Peyer's patch (tissue), 4 donors: Measurements from ENCODE around the gene PLA2G4E. TPM values are rescaled to one million over a fixed set of nuclear protein-coding genes. Genes with fewer than 3 reads are reported as not detected.

Experiments
- DNase-seq, 3 donors: peaks; one replicate each; pipeline ENCODE4 v3.0.0-alpha.2; 2017 to 2019
- H3K27ac ChIP-seq, 4 donors: fragments of 200-600 bp; sonication (generic); one replicate each; pipeline ENCODE4 v1.5.1; 2016 to 2019
- H3K27me3 ChIP-seq, 2 donors: fragments of 200-600 bp; sonication (generic); one replicate each; pipeline ENCODE4 v1.5.1; 2019
- H3K36me3 ChIP-seq, 3 donors: fragments of 200-600 bp; sonication (generic); one replicate each; pipeline ENCODE4 v1.5.1; 2016 to 2019
- H3K4me1 ChIP-seq, 4 donors: fragments of 200-600 bp; sonication (generic); one replicate each; pipeline ENCODE4 v1.5.1; 2016 to 2019
- H3K4me3 ChIP-seq, 4 donors: fragments of 200-600 bp; sonication (generic); 1 replicate in 3 of 4; 2 replicates in 1 of 4; pipeline ENCODE4 v1.5.1; 2016 to 2019; ENCODE audit warnings: mild to moderate bottlenecking in 1 of 4
- H3K9me3 ChIP-seq, 4 donors: fragments of 200-600 bp; sonication (generic); one replicate each; pipeline ENCODE4 v1.5.1; 2016 to 2019; ENCODE audit warnings: mild to moderate bottlenecking in 1 of 4
- CTCF ChIP-seq, 6 experiments: fragments of 450-650 bp in 4 of 6; fragments of 200-600 bp in 2 of 6; sonication (generic) in 1 of 6; IDR thresholded peaks; one replicate each; pipeline ENCODE4 v1.5.1; 2017 to 2019; ENCODE audit warnings: antibody characterized with exemption in 6 of 6, mild to moderate bottlenecking in 3 of 6, moderate library complexity in 1 of 6
- POLR2A ChIP-seq, 2 donors: fragments of 450-650 bp; IDR thresholded peaks; one replicate each; pipeline ENCODE4 v1.5.1; 2017; ENCODE audit warnings: antibody characterized with exemption in 2 of 2, mild to moderate bottlenecking in 2 of 2, moderate library complexity in 2 of 2
- total RNA-seq, 4 donors: library from RNA; depleted of rRNA; stranded (reverse); fragments of >200 nt; gene quantifications; one replicate each; pipeline ENCODE4 v1.1.0, GENCODE V29; 2016

Gene PLA2G4E
- total RNA-seq, 4 donors from 2014 or later, result 1.5 TPM; not detected in 3

- Histone ChIP-seq H3K4me1 (peaks cover 0 to 17% (median 3%) of the 10 kb centered on the region in 4 donors), H3K27me3 (no peaks in the 10 kb centered on the region), H3K27ac (no peak overlapping the region), H3K9me3 (no peaks in the 10 kb centered on the region), H3K4me3 (no peak overlapping the region), H3K36me3 (no peaks in the 10 kb centered on the region)
- DNase-seq, result no peak
- TF ChIP-seq CTCF (IDR thresholded peaks at IDR 0.05) (no peak), POLR2A (IDR thresholded peaks at IDR 0.05) (no peak)
Measured at GRCh38 chr15:41974041-41974440, 46.8 kb downstream of the PLA2G4E start.

GRCh38 chr15:41972253-41973242, 48.3 kb downstream of the PLA2G4E start, which contains the start of gene EHD4:
TSS of gene EHD4 (minus strand) at chr15:41972557. CDS start at chr15:41972494, 63 bp downstream.
- Histone ChIP-seq H3K27me3 (no peaks in the 10 kb centered on the region), H3K4me3 (peak within 1 kb of the TSS; percentile 90 to 96 (median 95)), H3K36me3 (no peaks in the 10 kb centered on the region), H3K27ac (peak within 1 kb of the TSS; percentile 88 to 97 (median 94)), H3K9me3 (no peaks in the 10 kb centered on the region), H3K4me1 (peaks cover 0 to 23% (median 3%) of the 10 kb centered on the region in 4 donors)
- DNase-seq, result peak; percentile 98 to 99 (median 98)
- TF ChIP-seq CTCF (IDR thresholded peaks at IDR 0.05) (peak in 4 of 6 experiments; percentile 21 to 53 (median 47)), POLR2A (IDR thresholded peaks at IDR 0.05) (peak; percentile 88 to 94)

GRCh38 chr15:41971895-41972252, 49.0 kb downstream of the PLA2G4E start:
- Histone ChIP-seq H3K27me3 (no peaks in the 10 kb centered on the region), H3K9me3 (no peaks in the 10 kb centered on the region), H3K4me1 (peaks cover 0 to 25% (median 3%) of the 10 kb centered on the region in 4 donors), H3K4me3 (peak overlapping the region; percentile 90 to 96 (median 95)), H3K27ac (peak overlapping the region; percentile 88 to 97 (median 94)), H3K36me3 (no peaks in the 10 kb centered on the region)
- DNase-seq, result no peak
- no peak for TF ChIP-seq POLR2A (IDR thresholded peaks at IDR 0.05)
- no peak for TF ChIP-seq CTCF (IDR thresholded peaks at IDR 0.05)

GRCh38 chr15:41971089-41971894, 49.5 kb downstream of the PLA2G4E start:
- peak; percentile 41 to 50 for TF ChIP-seq POLR2A (IDR thresholded peaks at IDR 0.05)
- TF ChIP-seq CTCF (IDR thresholded peaks at IDR 0.05), result peak in 2 of 6 experiments; percentile 19 to 24
- peak overlapping the region; percentile 90 to 96 (median 95) for H3K4me3 ChIP-seq
- no peaks in the 10 kb centered on the region for H3K9me3 ChIP-seq
- H3K27ac ChIP-seq, result peak overlapping the region; percentile 88 to 97 (median 94)
- H3K36me3 ChIP-seq, result no peaks in the 10 kb centered on the region
- H3K4me1 ChIP-seq, result peaks cover 0 to 31% (median 3%) of the 10 kb centered on the region in 4 donors
- peak in 2 of 3 donors; percentile 69 to 81 for DNase-seq
- H3K27me3 ChIP-seq, result no peaks in the 10 kb centered on the region

GRCh38 chr15:41970456-41970855, 50.4 kb downstream of the PLA2G4E start:
- Histone ChIP-seq H3K4me1 (peaks cover 0 to 36% (median 3%) of the 10 kb centered on the region in 4 donors), H3K9me3 (no peaks in the 10 kb centered on the region), H3K4me3 (peak overlapping the region in 2 of 4 donors; percentile 95 to 96), H3K27ac (peak overlapping the region; percentile 9 to 95 (median 52)), H3K27me3 (no peaks in the 10 kb centered on the region), H3K36me3 (no peaks in the 10 kb centered on the region)
- TF ChIP-seq CTCF (IDR thresholded peaks at IDR 0.05) (no peak), POLR2A (IDR thresholded peaks at IDR 0.05) (no peak)
- DNase-seq, result peak in 1 of 3 donors; percentile 40
